GM19455 (cell line): ENCODE data around the gene RGS3.
"Not testable (repeated sequence)": the region's sequence is repeated elsewhere in the genome, so short reads cannot be mapped to it uniquely, and the experiment has no call there.

Experiments used
- ATAC-seq: cut with Tn5 transposase; IDR thresholded peaks from one replicate; pipeline ENCODE4 v1.9.1; 2021; ENCODE audit not compliant: unreplicated experiment

Gene RGS3

GRCh38 chr9:113486327-113486726, 22.8 kb downstream of the RGS3 start:
- ATAC-seq = no peak

GRCh38 chr9:113488071-113488470, 24.5 kb downstream of the RGS3 start:
- ATAC-seq = no peak

GRCh38 chr9:113488490-113488889, 25.0 kb downstream of the RGS3 start:
- ATAC-seq = no peak

GRCh38 chr9:113491147-113491546, 27.6 kb downstream of the RGS3 start:
- not testable (repeated sequence) for ATAC-seq

GRCh38 chr9:113492343-113493202, 29.0 kb downstream of the RGS3 start:
- no peak for ATAC-seq

GRCh38 chr9:113493203-113493520, 29.6 kb downstream of the RGS3 start:
- no peak for ATAC-seq

GRCh38 chr9:113495526-113495925, 32.0 kb downstream of the RGS3 start:
- ATAC-seq = no peak

GRCh38 chr9:113497051-113497450, 33.5 kb downstream of the RGS3 start:
- ATAC-seq = no peak

GRCh38 chr9:113499153-113499875, 35.8 kb downstream of the RGS3 start:
- ATAC-seq = no peak

- no peak for ATAC-seq
Observed at GRCh38 chr9:113499876-113500497, 36.5 kb downstream of the RGS3 start.

GRCh38 chr9:113501129-113501686, 37.7 kb downstream of the RGS3 start:
- ATAC-seq = no peak

- ATAC-seq = no peak
Observed at GRCh38 chr9:113501852-113502251, 38.3 kb downstream of the RGS3 start.

GRCh38 chr9:113502427-113503034, 39.0 kb downstream of the RGS3 start:
- ATAC-seq = no peak

GRCh38 chr9:113503131-113503541, 39.6 kb downstream of the RGS3 start:
- ATAC-seq = no peak

GRCh38 chr9:113503613-113504211, 40.2 kb downstream of the RGS3 start:
- no peak for ATAC-seq

- no peak for ATAC-seq
Observed at GRCh38 chr9:113504725-113505590, 41.4 kb downstream of the RGS3 start.

GRCh38 chr9:113506090-113506589, 42.6 kb downstream of the RGS3 start:
- ATAC-seq = no peak

GRCh38 chr9:113507256-113507655, 43.7 kb downstream of the RGS3 start:
- ATAC-seq = no peak

GRCh38 chr9:113508111-113508749, 44.7 kb downstream of the RGS3 start:
- no peak for ATAC-seq
